Measurements from ENCODE around the gene TENM4. TPM values are rescaled to one million over a fixed set of nuclear protein-coding genes. Genes with fewer than 3 reads are reported as not detected.

The TENM4 gene
- total RNA-seq, 4 donors from 2014 or later: 0.88 to 61.5 (median 4.0) TPM

GRCh38 chr11:79377406-79377805 lies 63.4 kb downstream of the TENM4 start:
- H3K27me3 ChIP-seq: no peaks in the 10 kb centered on the region
- intact Hi-C loops (cut with DNase I; ENCODE audit: low total_unique reads): no loop called here
- no peak for DNase-seq
- TF ChIP-seq POLR2A (IDR thresholded peaks at IDR 0.05): no peak
- no peak for TF ChIP-seq CTCF (IDR thresholded peaks at IDR 0.05)
- H3K9me3 ChIP-seq: no peaks in the 10 kb centered on the region
- no peak overlapping the region for H3K4me3 ChIP-seq
- no peaks in the 10 kb centered on the region for H3K36me3 ChIP-seq
- H3K4me1 ChIP-seq: no peaks in the 10 kb centered on the region
- H3K27ac ChIP-seq: no peak overlapping the region

GRCh38 chr11:79375818-79376550 lies 64.8 kb downstream of the TENM4 start:
- Histone ChIP-seq H3K36me3 (no peaks in the 10 kb centered on the region), H3K4me1 (no peaks in the 10 kb centered on the region), H3K27me3 (no peaks in the 10 kb centered on the region), H3K4me3 (no peak overlapping the region), H3K9me3 (no peaks in the 10 kb centered on the region), H3K27ac (no peak overlapping the region)
- no peak for DNase-seq
- TF ChIP-seq POLR2A (IDR thresholded peaks at IDR 0.05): no peak
- intact Hi-C loops (cut with DNase I; ENCODE audit: low total_unique reads): no loop called here

GRCh38 chr11:79374727-79375126 lies 66.1 kb downstream of the TENM4 start:
- no peak for TF ChIP-seq CTCF (IDR thresholded peaks at IDR 0.05)
- no peak for TF ChIP-seq POLR2A (IDR thresholded peaks at IDR 0.05)
- H3K36me3 ChIP-seq: no peaks in the 10 kb centered on the region
- intact Hi-C loops (cut with DNase I; ENCODE audit: low total_unique reads): no loop called here

GRCh38 chr11:79371724-79372123 lies 69.1 kb downstream of the TENM4 start:
- H3K27me3 ChIP-seq: no peaks in the 10 kb centered on the region

More at GRCh38 chr11:79374727-79375126, 66.1 kb downstream of the TENM4 start:
- Histone ChIP-seq H3K27me3 (no peaks in the 10 kb centered on the region), H3K9me3 (no peaks in the 10 kb centered on the region), H3K27ac (no peak overlapping the region), H3K4me1 (no peaks in the 10 kb centered on the region), H3K4me3 (no peak overlapping the region)
- no peak for DNase-seq

GRCh38 chr11:79371152-79371551 lies 69.7 kb downstream of the TENM4 start:
- Histone ChIP-seq H3K27me3 (no peaks in the 10 kb centered on the region), H3K4me1 (no peaks in the 10 kb centered on the region), H3K36me3 (no peaks in the 10 kb centered on the region), H3K4me3 (no peak overlapping the region), H3K27ac (no peak overlapping the region), H3K9me3 (no peaks in the 10 kb centered on the region)
- DNase-seq: no peak
- intact Hi-C loops (cut with DNase I; ENCODE audit: low total_unique reads): no loop called here
- TF ChIP-seq CTCF (IDR thresholded peaks at IDR 0.05) (no peak), POLR2A (IDR thresholded peaks at IDR 0.05) (no peak)

More at GRCh38 chr11:79371724-79372123, 69.1 kb downstream of the TENM4 start:
- H3K4me1 ChIP-seq: no peaks in the 10 kb centered on the region
- no peak for DNase-seq
- no peak overlapping the region for H3K27ac ChIP-seq
- TF ChIP-seq POLR2A (IDR thresholded peaks at IDR 0.05) (no peak), CTCF (IDR thresholded peaks at IDR 0.05) (no peak)
- no peaks in the 10 kb centered on the region for H3K36me3 ChIP-seq
- intact Hi-C loops (cut with DNase I; ENCODE audit: low total_unique reads): no loop called here
- H3K4me3 ChIP-seq: no peak overlapping the region
- H3K9me3 ChIP-seq: no peaks in the 10 kb centered on the region

Measured in uterus (tissue), 4 donors.